HG02798 (cell line): ENCODE results near the gene FAM219A.
"Not testable (repeated sequence)": the region's sequence is repeated elsewhere in the genome, so short reads cannot be mapped to it uniquely, and the experiment has no call there.

ENCODE experiments used
- ATAC-seq: cut with Tn5 transposase; IDR thresholded peaks from one replicate; pipeline ENCODE4 v1.9.1; 2021; ENCODE audit warnings: mild to moderate bottlenecking; ENCODE audit not compliant: unreplicated experiment, poor library complexity

Gene FAM219A

GRCh38 chr9:34363619-34364351 lies 94.6 kb downstream of the FAM219A start:
- no peak for ATAC-seq

- ATAC-seq: no peak
Measured at GRCh38 chr9:34362614-34363214, 95.7 kb downstream of the FAM219A start.

GRCh38 chr9:34352957-34353356 lies 105.4 kb downstream of the FAM219A start:
- not testable (repeated sequence) for ATAC-seq

- ATAC-seq: not testable (repeated sequence)
Measured at GRCh38 chr9:34352122-34352652, 106.2 kb downstream of the FAM219A start.

- ATAC-seq: no peak
Measured at GRCh38 chr9:34349324-34349723, 109.0 kb downstream of the FAM219A start.
